Brain microvascular endothelial cell (primary cell): ENCODE data around the gene CYP27C1.
"Not testable (repeated sequence)": the region's sequence is repeated elsewhere in the genome, so short reads cannot be mapped to it uniquely, and the experiment has no call there.

ENCODE experiments used
- DNase-seq: peaks from one replicate; pipeline ENCODE4 v3.0.0-alpha.2; 2020
- H3K27ac ChIP-seq: fragments of 250-450 bp; sonication (Bioruptor Pico); 2 replicates; pipeline ENCODE4 v1.5.1; 2020; ENCODE audit warnings: mild to moderate bottlenecking, moderate library complexity
- H3K27me3 ChIP-seq: fragments of 250-450 bp; sonication (Bioruptor Pico); replicated peaks from 2 replicates; pipeline ENCODE4 v1.5.1; 2020; ENCODE audit warnings: mild to moderate bottlenecking
- H3K36me3 ChIP-seq: fragments of 250-450 bp; sonication (Bioruptor Pico); replicated peaks from 2 replicates; pipeline ENCODE4 v1.5.1; 2020; ENCODE audit warnings: mild to moderate bottlenecking
- H3K4me3 ChIP-seq: 2 replicates; pipeline ENCODE4 v1.5.1; 2011; ENCODE audit warnings: low read depth, mild to moderate bottlenecking, control low read depth, low read length, moderate library complexity
- in situ Hi-C: cut with HindIII; loops from 2 replicates; pipeline ENCODE4 v1.10.0; 2017; ENCODE audit warnings: low sequenced_read_pairs, low pct_ligation_motif_present
- TF ChIP-seq, protein P1 (sequence below): IDR thresholded peaks from 2 replicates; pipeline ENCODE4 v1.5.1; 2011; ENCODE audit warnings: low read depth, mild to moderate bottlenecking, moderate library complexity, low read length, control low read depth, inconsistent platforms; ENCODE audit errors: missing control alignments

Gene CYP27C1

DNA sequence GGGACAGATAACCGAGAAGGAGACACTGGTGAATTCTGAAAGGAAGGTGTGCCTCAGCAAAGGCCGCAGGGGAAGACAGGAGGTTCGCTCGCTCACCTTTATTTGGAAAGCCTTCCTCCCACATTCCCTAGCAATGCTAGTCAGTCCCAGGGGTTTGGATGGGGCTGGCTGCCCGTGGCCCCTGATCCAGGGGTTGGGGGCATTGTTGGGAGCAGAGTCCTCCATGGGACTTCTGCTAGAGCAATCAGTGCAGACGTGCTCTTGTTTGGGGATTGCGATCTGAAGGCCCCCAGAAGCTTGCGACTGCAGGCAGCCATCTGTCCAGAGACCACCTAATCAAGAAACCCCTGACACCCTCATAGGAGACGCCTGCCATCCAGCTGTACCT lies 6.0 kb upstream of the CYP27C1 start:
- Histone ChIP-seq H3K27me3 (no peaks in the 10 kb centered on the region), H3K36me3 (no peaks in the 10 kb centered on the region), H3K4me3 (peak overlapping the region; percentile 20), H3K27ac (peak overlapping the region; percentile 4)
- in situ Hi-C loops = no loop called here
- no peak for DNase-seq
- TF ChIP-seq, protein P1, sequence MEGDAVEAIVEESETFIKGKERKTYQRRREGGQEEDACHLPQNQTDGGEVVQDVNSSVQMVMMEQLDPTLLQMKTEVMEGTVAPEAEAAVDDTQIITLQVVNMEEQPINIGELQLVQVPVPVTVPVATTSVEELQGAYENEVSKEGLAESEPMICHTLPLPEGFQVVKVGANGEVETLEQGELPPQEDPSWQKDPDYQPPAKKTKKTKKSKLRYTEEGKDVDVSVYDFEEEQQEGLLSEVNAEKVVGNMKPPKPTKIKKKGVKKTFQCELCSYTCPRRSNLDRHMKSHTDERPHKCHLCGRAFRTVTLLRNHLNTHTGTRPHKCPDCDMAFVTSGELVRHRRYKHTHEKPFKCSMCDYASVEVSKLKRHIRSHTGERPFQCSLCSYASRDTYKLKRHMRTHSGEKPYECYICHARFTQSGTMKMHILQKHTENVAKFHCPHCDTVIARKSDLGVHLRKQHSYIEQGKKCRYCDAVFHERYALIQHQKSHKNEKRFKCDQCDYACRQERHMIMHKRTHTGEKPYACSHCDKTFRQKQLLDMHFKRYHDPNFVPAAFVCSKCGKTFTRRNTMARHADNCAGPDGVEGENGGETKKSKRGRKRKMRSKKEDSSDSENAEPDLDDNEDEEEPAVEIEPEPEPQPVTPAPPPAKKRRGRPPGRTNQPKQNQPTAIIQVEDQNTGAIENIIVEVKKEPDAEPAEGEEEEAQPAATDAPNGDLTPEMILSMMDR = no peak

DNA sequence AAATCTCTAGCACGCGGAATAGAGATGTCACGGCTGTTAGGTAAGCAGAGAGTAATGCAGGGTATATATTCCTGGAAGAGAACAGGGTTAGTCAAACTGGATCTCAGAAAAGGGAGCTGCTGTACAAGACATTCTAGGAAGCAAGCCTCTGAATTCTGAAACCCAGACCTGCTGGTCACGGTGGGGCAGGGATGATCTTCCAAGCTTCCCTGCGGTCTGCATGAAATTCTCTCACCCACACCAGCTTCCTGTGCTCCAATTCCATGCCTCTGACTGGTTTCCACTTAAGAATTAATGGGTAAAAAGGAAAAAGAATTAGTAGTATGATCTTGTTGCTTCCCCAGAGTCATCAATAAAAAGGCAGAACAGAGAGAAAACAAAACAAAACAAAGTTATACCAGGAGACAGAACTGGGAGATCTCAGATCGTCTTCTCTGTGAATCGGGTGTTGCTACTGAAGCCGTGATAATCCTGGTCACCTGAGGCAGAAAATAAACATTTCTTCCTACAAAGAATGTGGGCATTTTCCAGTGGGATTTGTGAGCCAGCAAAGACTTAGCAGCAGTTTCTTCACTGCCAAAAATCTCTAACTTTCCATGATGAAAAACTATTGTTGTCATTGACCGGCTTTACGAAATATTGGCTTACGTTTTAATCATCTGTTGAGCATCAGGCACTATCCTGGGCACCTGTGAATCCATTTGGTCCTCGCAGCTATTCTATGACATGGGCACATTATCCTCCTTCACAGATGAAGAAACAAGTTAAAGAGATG lies 5.3 kb upstream of the CYP27C1 start:
- Histone ChIP-seq H3K4me3 (no peak overlapping the region), H3K36me3 (no peaks in the 10 kb centered on the region), H3K27me3 (no peaks in the 10 kb centered on the region), H3K27ac (no peak overlapping the region)
- in situ Hi-C loops = no loop called here
- peak; percentile 73 for DNase-seq
- TF ChIP-seq, protein P1 = no peak

DNA sequence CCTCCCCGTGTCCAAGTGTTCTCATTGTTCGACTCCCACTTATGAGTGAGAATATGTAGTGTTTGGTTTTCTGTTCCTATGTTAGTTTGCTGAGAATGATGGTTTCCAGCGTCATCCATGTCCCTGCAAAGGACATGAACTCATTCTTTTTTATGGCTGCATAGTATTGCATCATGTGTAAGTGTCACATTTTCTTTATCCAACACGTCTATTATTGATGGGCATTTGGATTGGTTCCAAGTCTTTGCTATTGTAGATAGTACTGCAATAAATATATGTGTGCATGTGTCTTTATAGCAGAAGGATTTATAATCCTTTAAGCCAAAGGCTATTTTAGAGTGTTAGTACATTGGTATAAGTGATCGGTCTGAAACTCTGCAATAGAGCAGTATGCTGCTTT lies 4.0 kb upstream of the CYP27C1 start:
- H3K27me3 ChIP-seq, H3K4me3 ChIP-seq, DNase-seq, in situ Hi-C loops, H3K27ac ChIP-seq, H3K36me3 ChIP-seq: not testable (repeated sequence)

DNA sequence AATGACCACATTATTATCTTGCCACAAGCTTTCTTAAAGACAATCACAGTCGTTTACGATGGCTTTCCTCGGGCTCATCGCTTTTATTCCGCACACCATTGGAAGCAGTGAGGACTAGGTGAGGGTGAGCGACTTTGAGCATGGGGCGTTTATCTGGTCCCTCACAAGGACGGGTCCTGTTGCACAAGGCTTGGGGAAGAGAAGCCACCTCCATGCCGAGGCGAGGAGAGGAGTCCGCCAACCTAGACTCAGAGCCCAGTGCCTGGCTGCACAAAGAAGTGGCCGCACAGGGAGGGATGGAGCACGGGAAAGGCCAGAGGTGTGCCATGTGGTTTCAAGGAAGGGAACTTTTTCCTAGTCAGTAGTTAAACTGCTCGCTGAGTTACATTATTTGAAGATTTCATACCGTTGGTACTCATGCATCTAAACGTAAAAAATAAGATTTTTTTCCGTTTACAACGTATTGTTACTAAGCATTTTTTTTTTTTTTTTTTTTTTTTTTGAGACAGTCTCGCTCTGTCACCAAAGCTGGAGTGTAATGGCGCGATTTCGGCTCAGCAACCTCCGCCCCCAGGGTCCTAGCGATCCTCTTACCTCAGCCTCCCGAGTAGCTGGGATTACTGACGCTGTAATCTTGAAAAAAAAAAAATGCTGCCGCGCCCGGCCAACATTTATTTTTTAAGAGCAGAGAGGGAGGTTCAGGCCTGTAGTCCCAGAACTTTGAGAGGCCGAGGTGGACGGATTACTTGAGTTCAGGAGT lies 849 bp upstream of the CYP27C1 start:
- no peaks in the 10 kb centered on the region for H3K27me3 ChIP-seq
- no peaks in the 10 kb centered on the region for H3K36me3 ChIP-seq
- DNase-seq = no peak
- no peak overlapping the region for H3K27ac ChIP-seq
- peak overlapping the region; percentile 70 for H3K4me3 ChIP-seq
- in situ Hi-C loops = no loop called here
- TF ChIP-seq, protein P1 = no peak

DNA sequence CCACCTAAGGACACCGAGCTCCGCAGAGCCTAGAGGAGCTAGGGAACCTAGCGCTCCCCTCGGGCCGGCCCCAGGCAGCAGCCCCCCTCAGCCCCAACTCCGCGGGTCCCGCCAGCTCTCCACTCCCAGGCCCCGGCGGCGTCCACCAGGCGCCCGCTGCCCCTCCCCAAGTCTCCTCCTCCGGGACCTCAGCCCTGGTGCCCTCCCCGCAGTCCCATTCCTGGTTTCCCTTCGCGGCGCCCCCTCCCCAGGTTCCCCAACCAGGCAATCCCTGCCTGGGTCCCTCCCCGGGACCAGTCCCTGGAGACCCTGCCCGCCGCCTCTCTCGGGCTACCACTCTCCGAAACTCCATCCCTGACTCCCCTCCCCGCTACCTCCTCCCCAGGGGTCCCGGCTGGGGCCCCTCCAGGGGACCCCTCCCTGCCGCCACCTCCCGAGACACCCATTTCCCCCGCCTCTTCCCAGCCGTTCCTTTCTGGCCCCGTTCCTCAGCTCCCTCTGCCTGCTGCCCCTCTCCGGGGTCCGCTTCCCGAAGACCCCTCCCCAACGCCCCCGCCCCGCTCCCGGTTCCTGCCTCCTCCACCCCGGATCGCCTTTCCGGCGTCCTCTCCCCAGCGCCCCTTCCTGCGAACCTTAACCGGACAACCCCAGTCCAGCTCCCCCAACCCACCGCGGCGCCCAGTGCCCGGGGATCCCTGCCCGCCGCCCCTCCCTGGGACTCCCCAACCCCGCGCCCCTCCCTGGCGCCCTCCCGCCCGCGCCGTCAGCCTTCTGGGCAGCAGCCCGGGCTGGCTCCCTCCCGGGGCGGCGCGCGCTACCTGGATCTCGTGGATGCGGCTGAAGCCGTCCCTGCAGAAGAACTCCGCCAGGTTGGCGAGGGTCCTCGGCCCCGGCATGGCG lies 678 bp downstream of the CYP27C1 start:
- in situ Hi-C loops = no loop called here
- H3K27ac ChIP-seq = no peak overlapping the region
- no peak for DNase-seq
- H3K27me3 ChIP-seq = no peaks in the 10 kb centered on the region
- peak overlapping the region; percentile 70 for H3K4me3 ChIP-seq
- H3K36me3 ChIP-seq = no peaks in the 10 kb centered on the region
- TF ChIP-seq, protein P1 = no peak

DNA sequence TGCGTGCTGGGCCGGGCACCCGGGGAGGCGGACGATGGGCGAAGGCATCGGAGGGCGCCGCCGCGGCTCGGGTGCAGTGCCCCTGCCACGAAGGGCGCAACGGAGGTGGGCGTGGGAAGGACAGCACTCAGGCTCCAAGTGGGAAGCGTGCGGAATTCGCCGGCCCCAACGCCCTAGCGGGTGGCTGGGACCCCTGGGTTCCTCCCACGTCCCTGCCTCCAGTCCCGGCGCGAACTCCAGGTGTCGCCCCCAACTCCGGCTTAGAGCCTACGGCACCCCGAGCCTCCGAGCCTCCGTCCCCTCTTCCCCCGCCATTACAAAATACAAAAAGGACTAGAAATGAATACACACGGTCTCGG lies 1.3 kb downstream of the CYP27C1 start:
- no peak for DNase-seq
- no peaks in the 10 kb centered on the region for H3K27me3 ChIP-seq
- no peak overlapping the region for H3K27ac ChIP-seq
- TF ChIP-seq, protein P1 = no peak
- H3K4me3 ChIP-seq = peak overlapping the region; percentile 70
- in situ Hi-C loops = no loop called here
- H3K36me3 ChIP-seq = no peaks in the 10 kb centered on the region
